ENCODE results near the gene COLEC12. TPM values are rescaled to one million over a fixed set of nuclear protein-coding genes. Genes with fewer than 3 reads are reported as not detected.

Gene COLEC12
- total RNA-seq, 3 donors from 2014 or later: 11.7 to 57.3 (median 14.7) TPM

DNA sequence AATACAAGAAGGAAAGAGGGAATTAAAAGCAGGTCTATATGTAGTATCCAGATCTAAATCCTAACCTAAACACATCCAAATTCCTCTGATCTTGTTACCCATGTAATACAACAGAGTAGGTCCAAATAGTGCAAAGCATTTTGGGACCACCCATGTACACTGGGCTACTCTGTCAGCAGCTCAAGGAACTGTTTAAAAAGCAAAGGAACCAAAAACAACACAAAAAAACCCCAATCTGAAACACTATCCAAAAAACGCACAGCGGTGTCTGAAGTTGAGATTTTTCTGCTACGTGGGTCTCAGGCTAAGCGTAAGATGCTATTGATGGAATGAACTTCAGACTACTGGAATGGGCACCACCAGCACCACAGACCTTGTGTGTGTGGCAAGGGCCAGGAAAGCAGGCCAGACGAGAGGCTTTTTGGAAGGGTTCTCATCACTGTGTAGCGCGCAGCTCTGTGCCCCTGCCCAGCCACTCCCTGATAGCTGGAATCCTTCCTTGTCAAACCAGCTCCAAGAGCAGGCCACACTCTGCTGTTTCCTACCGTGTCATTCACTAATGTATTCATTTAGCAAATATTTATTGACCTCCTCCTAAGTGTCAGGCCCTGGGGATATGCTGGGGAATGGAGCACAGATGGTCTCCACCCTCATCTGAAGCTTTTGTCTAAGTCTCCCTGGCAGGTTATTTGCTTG, 101.4 kb downstream of the COLEC12 start:
- no peaks in the 10 kb centered on the region for H3K4me1 ChIP-seq
- no peak for DNase-seq (ENCODE audit: low spot score in 2 of 2)
- no peak overlapping the region for H3K27ac ChIP-seq
- intact Hi-C loops (cut with DNase I; ENCODE audit: low total_unique reads): no loop called here
- TF ChIP-seq POLR2A (IDR thresholded peaks at IDR 0.05) (no peak), POLR2AphosphoS5 (IDR thresholded peaks at IDR 0.05) (no peak)
- no peak overlapping the region for H3K4me3 ChIP-seq
- no peaks in the 10 kb centered on the region for H3K27me3 ChIP-seq
- H3K9me3 ChIP-seq: no peaks in the 10 kb centered on the region
- H3K36me3 ChIP-seq: no peaks in the 10 kb centered on the region

DNA sequence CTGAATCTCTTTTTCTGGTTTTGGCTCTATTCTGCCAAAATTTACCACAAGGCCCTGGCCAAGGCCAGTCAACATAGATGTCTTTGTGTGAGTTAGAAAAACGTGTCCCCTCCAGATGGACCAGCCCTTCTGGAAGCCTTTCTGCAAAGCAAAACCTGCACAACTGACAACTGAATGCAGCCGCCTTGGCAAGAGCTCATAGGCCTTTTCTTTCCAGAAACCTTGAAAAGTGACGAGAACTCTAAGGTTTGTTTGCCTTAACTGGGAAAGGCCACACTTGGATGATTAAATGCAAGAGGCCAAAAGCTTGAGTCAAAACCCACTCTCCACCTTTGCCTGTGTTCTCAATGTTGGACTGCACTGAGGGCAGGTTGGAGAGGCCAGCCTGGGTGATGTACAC, 103.9 kb downstream of the COLEC12 start:
- Histone ChIP-seq H3K4me1 (no peaks in the 10 kb centered on the region), H3K27me3 (no peaks in the 10 kb centered on the region), H3K27ac (no peak overlapping the region), H3K9me3 (no peaks in the 10 kb centered on the region), H3K4me3 (no peak overlapping the region), H3K36me3 (no peaks in the 10 kb centered on the region)
- intact Hi-C loops (cut with DNase I; ENCODE audit: low total_unique reads): no loop called here
- DNase-seq (ENCODE audit: low spot score in 2 of 2): no peak
- TF ChIP-seq POLR2A (IDR thresholded peaks at IDR 0.05) (no peak), POLR2AphosphoS5 (IDR thresholded peaks at IDR 0.05) (no peak)
- TF ChIP-seq, protein P1, sequence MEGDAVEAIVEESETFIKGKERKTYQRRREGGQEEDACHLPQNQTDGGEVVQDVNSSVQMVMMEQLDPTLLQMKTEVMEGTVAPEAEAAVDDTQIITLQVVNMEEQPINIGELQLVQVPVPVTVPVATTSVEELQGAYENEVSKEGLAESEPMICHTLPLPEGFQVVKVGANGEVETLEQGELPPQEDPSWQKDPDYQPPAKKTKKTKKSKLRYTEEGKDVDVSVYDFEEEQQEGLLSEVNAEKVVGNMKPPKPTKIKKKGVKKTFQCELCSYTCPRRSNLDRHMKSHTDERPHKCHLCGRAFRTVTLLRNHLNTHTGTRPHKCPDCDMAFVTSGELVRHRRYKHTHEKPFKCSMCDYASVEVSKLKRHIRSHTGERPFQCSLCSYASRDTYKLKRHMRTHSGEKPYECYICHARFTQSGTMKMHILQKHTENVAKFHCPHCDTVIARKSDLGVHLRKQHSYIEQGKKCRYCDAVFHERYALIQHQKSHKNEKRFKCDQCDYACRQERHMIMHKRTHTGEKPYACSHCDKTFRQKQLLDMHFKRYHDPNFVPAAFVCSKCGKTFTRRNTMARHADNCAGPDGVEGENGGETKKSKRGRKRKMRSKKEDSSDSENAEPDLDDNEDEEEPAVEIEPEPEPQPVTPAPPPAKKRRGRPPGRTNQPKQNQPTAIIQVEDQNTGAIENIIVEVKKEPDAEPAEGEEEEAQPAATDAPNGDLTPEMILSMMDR (IDR thresholded peaks at IDR 0.05): no peak

DNA sequence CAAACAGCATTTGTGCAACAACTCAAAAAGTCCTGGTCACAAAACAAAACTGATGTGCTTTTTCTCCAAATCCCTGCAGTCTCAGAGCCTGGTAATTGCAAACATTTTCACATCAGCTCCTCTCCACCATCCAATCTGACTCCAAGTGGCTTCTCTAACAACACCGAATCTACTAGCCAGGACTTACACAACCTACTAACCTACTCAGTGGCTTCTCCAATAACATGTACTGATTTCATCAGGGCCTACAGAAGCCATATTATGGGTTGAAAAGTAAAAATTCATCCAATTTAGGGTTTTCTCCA, 104.3 kb downstream of the COLEC12 start:
- Histone ChIP-seq H3K9me3 (no peaks in the 10 kb centered on the region), H3K4me1 (no peaks in the 10 kb centered on the region), H3K4me3 (no peak overlapping the region), H3K27ac (peak overlapping the region in 1 of 2 donors; percentile 67), H3K27me3 (no peaks in the 10 kb centered on the region), H3K36me3 (no peaks in the 10 kb centered on the region)
- no peak for DNase-seq (ENCODE audit: low spot score in 2 of 2)
- intact Hi-C loops (cut with DNase I; ENCODE audit: low total_unique reads): no loop called here
- TF ChIP-seq POLR2A (IDR thresholded peaks at IDR 0.05): no peak
- TF ChIP-seq, protein P1 (IDR thresholded peaks at IDR 0.05): no peak
- no peak for TF ChIP-seq POLR2AphosphoS5 (IDR thresholded peaks at IDR 0.05)

DNA sequence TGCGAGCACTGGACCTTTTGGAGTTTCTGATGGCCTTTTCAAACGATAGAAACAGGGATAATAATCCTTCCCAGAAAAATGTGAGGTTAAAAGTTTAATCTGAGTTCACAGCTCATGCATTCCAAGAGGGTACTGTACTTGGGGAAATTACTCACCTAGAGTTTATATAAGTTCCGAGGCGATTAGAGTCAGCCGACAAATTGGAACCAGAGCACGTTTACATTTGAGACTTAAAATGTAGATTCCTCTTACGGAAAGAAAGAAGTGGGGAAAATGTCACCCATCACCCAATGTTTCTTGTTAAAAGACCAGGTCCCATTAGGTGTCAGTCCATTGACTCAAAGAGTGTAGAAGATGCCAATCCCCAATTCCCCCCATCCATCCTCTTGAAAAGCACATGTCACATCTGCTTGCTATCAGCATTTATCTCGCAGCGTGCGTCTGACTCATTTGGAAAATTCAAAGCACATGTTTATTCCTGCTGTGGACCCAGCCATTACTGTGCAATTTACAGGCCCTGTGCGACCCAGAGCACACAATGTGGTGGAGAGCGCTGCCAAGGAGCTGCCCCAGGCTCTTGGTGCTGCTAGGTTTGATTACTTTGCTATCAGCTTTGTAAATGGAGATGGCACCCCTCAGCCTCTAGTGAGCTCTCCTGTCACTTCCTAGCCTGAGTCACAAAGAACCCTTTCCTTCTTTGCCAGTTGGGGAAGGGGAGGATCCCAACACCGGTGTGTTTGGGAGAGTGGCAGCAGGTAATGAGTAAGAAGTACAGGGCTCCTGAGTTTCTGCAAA, 104.8 kb downstream of the COLEC12 start:
- Histone ChIP-seq H3K36me3 (no peaks in the 10 kb centered on the region), H3K27me3 (no peaks in the 10 kb centered on the region), H3K27ac (peak overlapping the region in 1 of 2 donors; percentile 67), H3K4me1 (no peaks in the 10 kb centered on the region), H3K4me3 (no peak overlapping the region), H3K9me3 (no peaks in the 10 kb centered on the region)
- intact Hi-C loops (cut with DNase I; ENCODE audit: low total_unique reads): no loop called here
- no peak for DNase-seq (ENCODE audit: low spot score in 2 of 2)
- TF ChIP-seq POLR2A (IDR thresholded peaks at IDR 0.05) (no peak), POLR2AphosphoS5 (IDR thresholded peaks at IDR 0.05) (no peak)
- TF ChIP-seq, protein P1 (IDR thresholded peaks at IDR 0.05): no peak

DNA sequence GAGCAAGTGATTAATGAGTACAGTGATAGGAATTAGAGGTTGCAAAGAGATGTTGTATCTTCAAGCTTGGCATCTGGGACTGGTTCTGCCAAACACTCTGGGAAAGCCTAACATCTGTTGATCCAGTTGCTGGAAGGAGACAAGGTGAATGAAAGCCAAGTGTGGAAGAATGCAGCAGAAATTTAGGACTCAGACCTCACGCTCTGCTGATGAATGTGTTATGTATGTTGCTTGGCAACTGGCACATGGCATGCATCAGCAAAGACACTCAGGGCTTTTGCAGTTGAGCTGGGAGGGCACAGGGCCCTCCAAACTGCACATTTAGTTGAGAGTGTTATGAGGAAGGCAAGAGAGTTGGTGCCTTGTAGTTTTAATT, 105.5 kb downstream of the COLEC12 start:
- intact Hi-C loops (cut with DNase I; ENCODE audit: low total_unique reads): no loop called here
- Histone ChIP-seq H3K4me1 (no peaks in the 10 kb centered on the region), H3K27me3 (no peaks in the 10 kb centered on the region), H3K27ac (no peak overlapping the region), H3K9me3 (no peaks in the 10 kb centered on the region), H3K4me3 (no peak overlapping the region), H3K36me3 (no peaks in the 10 kb centered on the region)
- TF ChIP-seq POLR2A (IDR thresholded peaks at IDR 0.05): no peak
- no peak for TF ChIP-seq POLR2AphosphoS5 (IDR thresholded peaks at IDR 0.05)
- TF ChIP-seq, protein P1 (IDR thresholded peaks at IDR 0.05): no peak
- DNase-seq (ENCODE audit: low spot score in 2 of 2): no peak
